HepG2 (cell line): ENCODE data around the gene ELK1.

Experiments
- EZH2 ChIP-seq: conservative IDR thresholded peaks from 2 replicates; pipeline ENCODE4 v1.6.1; 2012; ENCODE audit warnings: mild to moderate bottlenecking, low read depth, low read length, moderate library complexity
- KLF16 ChIP-seq, 2 experiments: sonication (generic) in 1 of 2; formaldehyde crosslinking in 1 of 2; IDR thresholded peaks; 2 replicates each; pipeline versions ENCODE4 v1.6.1 to v1.8.0; 2016 to 2023; ENCODE audit warnings: missing genetic modification reagents in 2 of 2, missing compliant biosample characterization in 1 of 2
- MLLT10 ChIP-seq: sonication (generic); formaldehyde crosslinking; IDR thresholded peaks from 2 replicates; pipeline ENCODE4 v1.4.0; 2020; ENCODE audit warnings: missing genetic modification reagents
- POLR2A ChIP-seq, 2 experiments: IDR thresholded peaks; 2 replicates each; pipeline ENCODE4 v1.6.1; 2011; ENCODE audit warnings: low read depth in 2 of 2, low read length in 2 of 2, mild to moderate bottlenecking in 1 of 2, moderate library complexity in 1 of 2; ENCODE audit not compliant: insufficient read depth in 1 of 2
- SMAD9 ChIP-seq: sonication (generic); formaldehyde crosslinking; IDR thresholded peaks from 2 replicates; pipeline ENCODE4 v1.5.1; 2020; ENCODE audit warnings: mild to moderate bottlenecking, missing genetic modification reagents
- SMARCC2 ChIP-seq: fragments of 450-650 bp; IDR thresholded peaks from 2 replicates; pipeline ENCODE4 v1.6.1; 2017; ENCODE audit warnings: antibody characterized with exemption, mild to moderate bottlenecking
- ZNF44 ChIP-seq: sonication (generic); formaldehyde crosslinking; IDR thresholded peaks from 2 replicates; pipeline ENCODE4 v1.5.1; 2020; ENCODE audit warnings: mild to moderate bottlenecking, missing genetic modification reagents
- TF ChIP-seq, protein P1 (sequence below): IDR thresholded peaks from 2 replicates; pipeline ENCODE4 v1.6.1; 2016; ENCODE audit warnings: mild to moderate bottlenecking, missing biosample characterization, missing genetic modification reagents
- TF ChIP-seq, protein P2 (sequence below): sonication (generic); formaldehyde crosslinking; IDR thresholded peaks from 2 replicates; pipeline ENCODE4 v1.4.0; 2020; ENCODE audit warnings: missing genetic modification reagents, mild to moderate bottlenecking, borderline replicate concordance
- TF ChIP-seq, protein P3 (sequence below): sonication (generic); formaldehyde crosslinking; IDR thresholded peaks from 2 replicates; pipeline ENCODE4 v1.5.0; 2020; ENCODE audit warnings: mild to moderate bottlenecking, missing genetic modification reagents, moderate library complexity
- TF ChIP-seq, protein P4 (sequence below): sonication (generic); formaldehyde crosslinking; IDR thresholded peaks from 2 replicates; pipeline ENCODE4 v1.4.0; 2020; ENCODE audit warnings: missing genetic modification reagents, borderline replicate concordance

DNA sequence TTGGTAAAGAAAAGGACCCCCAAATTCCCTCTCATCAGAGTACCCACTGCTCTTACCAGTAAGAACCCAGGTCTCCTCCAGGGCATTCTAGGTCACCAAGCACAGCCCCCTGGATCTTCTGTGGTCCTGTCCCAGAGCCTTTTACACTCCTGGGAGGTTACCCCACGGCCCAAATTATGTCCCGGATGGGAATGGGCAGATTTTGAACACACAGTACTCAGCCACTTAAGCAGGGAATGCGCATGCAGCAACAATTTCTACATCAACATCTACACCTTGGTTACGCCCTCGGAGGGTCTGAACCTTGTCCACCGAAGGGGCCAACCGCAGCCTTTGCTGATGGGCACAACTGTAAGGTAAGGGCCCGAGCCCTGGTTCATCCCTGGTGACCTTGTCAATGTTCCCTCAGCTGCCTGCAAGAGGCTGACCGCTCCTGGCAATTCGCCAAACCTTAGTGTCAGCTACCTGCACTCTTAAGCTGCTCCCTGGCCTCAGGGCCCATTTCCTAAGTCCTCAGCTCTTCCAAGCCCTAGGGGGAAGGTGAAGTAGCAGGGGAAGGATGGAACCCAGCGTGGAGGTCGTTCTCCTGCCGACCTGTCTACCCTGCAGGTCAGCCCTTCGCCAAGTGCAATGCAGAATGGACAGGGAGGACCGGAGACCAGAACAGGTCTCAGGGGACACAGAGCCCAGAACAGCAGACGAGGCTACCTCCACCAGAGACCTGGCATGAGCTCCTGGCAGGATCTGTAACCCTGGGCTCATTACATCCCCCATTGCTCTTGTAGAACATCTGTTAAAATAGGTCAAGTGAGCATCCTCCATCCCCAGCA, 62.2 kb downstream of the ELK1 start:
- TF ChIP-seq SMAD9: no peak
- TF ChIP-seq MLLT10 (CRISPR knock-in tag): no peak
- no peak for TF ChIP-seq EZH2
- TF ChIP-seq KLF16 (CRISPR knock-in tag; IDR thresholded peaks at IDR 0.05): no peak
- TF ChIP-seq, protein P1, sequence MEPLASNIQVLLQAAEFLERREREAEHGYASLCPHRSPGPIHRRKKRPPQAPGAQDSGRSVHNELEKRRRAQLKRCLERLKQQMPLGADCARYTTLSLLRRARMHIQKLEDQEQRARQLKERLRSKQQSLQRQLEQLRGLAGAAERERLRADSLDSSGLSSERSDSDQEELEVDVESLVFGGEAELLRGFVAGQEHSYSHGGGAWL (CRISPR knock-in tag): no peak
- TF ChIP-seq, protein P2, sequence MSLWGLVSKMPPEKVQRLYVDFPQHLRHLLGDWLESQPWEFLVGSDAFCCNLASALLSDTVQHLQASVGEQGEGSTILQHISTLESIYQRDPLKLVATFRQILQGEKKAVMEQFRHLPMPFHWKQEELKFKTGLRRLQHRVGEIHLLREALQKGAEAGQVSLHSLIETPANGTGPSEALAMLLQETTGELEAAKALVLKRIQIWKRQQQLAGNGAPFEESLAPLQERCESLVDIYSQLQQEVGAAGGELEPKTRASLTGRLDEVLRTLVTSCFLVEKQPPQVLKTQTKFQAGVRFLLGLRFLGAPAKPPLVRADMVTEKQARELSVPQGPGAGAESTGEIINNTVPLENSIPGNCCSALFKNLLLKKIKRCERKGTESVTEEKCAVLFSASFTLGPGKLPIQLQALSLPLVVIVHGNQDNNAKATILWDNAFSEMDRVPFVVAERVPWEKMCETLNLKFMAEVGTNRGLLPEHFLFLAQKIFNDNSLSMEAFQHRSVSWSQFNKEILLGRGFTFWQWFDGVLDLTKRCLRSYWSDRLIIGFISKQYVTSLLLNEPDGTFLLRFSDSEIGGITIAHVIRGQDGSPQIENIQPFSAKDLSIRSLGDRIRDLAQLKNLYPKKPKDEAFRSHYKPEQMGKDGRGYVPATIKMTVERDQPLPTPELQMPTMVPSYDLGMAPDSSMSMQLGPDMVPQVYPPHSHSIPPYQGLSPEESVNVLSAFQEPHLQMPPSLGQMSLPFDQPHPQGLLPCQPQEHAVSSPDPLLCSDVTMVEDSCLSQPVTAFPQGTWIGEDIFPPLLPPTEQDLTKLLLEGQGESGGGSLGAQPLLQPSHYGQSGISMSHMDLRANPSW (CRISPR knock-in tag): no peak
- no peak for TF ChIP-seq SMARCC2
- no peak for TF ChIP-seq POLR2A (IDR thresholded peaks at IDR 0.05; ENCODE audit: insufficient read depth in 1 of 2, low read depth in 2 of 2, low read length in 2 of 2)
- TF ChIP-seq, protein P3, sequence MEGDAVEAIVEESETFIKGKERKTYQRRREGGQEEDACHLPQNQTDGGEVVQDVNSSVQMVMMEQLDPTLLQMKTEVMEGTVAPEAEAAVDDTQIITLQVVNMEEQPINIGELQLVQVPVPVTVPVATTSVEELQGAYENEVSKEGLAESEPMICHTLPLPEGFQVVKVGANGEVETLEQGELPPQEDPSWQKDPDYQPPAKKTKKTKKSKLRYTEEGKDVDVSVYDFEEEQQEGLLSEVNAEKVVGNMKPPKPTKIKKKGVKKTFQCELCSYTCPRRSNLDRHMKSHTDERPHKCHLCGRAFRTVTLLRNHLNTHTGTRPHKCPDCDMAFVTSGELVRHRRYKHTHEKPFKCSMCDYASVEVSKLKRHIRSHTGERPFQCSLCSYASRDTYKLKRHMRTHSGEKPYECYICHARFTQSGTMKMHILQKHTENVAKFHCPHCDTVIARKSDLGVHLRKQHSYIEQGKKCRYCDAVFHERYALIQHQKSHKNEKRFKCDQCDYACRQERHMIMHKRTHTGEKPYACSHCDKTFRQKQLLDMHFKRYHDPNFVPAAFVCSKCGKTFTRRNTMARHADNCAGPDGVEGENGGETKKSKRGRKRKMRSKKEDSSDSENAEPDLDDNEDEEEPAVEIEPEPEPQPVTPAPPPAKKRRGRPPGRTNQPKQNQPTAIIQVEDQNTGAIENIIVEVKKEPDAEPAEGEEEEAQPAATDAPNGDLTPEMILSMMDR (CRISPR knock-in tag): no peak
- TF ChIP-seq, protein P4, sequence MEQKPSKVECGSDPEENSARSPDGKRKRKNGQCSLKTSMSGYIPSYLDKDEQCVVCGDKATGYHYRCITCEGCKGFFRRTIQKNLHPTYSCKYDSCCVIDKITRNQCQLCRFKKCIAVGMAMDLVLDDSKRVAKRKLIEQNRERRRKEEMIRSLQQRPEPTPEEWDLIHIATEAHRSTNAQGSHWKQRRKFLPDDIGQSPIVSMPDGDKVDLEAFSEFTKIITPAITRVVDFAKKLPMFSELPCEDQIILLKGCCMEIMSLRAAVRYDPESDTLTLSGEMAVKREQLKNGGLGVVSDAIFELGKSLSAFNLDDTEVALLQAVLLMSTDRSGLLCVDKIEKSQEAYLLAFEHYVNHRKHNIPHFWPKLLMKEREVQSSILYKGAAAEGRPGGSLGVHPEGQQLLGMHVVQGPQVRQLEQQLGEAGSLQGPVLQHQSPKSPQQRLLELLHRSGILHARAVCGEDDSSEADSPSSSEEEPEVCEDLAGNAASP: no peak
- TF ChIP-seq ZNF44: no peak
